ENCODE results near the gene TBKBP1. TPM values are rescaled to one million over a fixed set of nuclear protein-coding genes. Genes with fewer than 3 reads are reported as not detected.

The TBKBP1 gene
- total RNA-seq, 2 donors from 2014 or later, result 6.3 to 10.2 TPM

Other genes with a start within 250 kb of the TBKBP1 start
- 100 to 1,000 TPM; 105 to 289 TPM for gene NPEPPS, start 163.1 kb upstream of the TBKBP1 start, total RNA-seq
- 100 to 1,000 TPM; 451 to 724 TPM for gene KPNB1, start 44.2 kb upstream of the TBKBP1 start, total RNA-seq
- gene TBX21, start 39.1 kb downstream of the TBKBP1 start, total RNA-seq, result 10 to 100 TPM; 19.9 to 30.5 TPM
- gene OSBPL7, start 127.6 kb downstream of the TBKBP1 start, total RNA-seq, result 10 to 100 TPM; 11.6 to 14.4 TPM
- gene MRPL10, start 137.4 kb downstream of the TBKBP1 start, total RNA-seq, result 10 to 100 TPM; 58.0 to 58.8 TPM
- gene LRRC46, start 137.5 kb downstream of the TBKBP1 start, total RNA-seq, result under 1 TPM; 0.58 to 0.61 TPM
- 10 to 100 TPM; 21.2 to 21.8 TPM for gene SCRN2, start 147.1 kb downstream of the TBKBP1 start, total RNA-seq
- under 1 TPM in 1 of 2 donors, not detected in 1; 0.21 TPM for gene SP6, start 157.0 kb downstream of the TBKBP1 start, total RNA-seq
- gene SP2, start 202.1 kb downstream of the TBKBP1 start, total RNA-seq, result 10 to 100 TPM; 23.7 to 24.2 TPM
- 10 to 100 TPM; 18.0 to 33.7 TPM for gene PNPO, start 247.4 kb downstream of the TBKBP1 start, total RNA-seq

All from activated T-helper 17 cell treated with anti-CD3 and anti-CD28 coated beads, Interleukin-2, amount 50 U/mL, for 72 hours (primary cell).